DND-41 (cell line): ENCODE results near the gene TMEM151B.

ENCODE experiments used
- ATAC-seq: fragments of 200-7000 bp; cut with Tn5 transposase; 3 replicates; pipeline ENCODE4 v1.9.1; 2021; ENCODE audit warnings: low read depth; ENCODE audit not compliant: insufficient read depth
- DNase-seq: peaks from one replicate; pipeline ENCODE4 v3.0.0-alpha.2; 2020
- H2AFZ ChIP-seq: 2 replicates; pipeline ENCODE4 v1.6.0; 2012; ENCODE audit warnings: low read depth, low read length
- H3K27ac ChIP-seq: 2 replicates; pipeline ENCODE4 v1.5.1; 2012; ENCODE audit warnings: low read length, inconsistent platforms
- H3K27me3 ChIP-seq: fragments of 200-600 bp; sonication (generic); 2 replicates; pipeline ENCODE4 v1.6.0; 2012; ENCODE audit warnings: low read length, mild to moderate bottlenecking, inconsistent platforms; ENCODE audit not compliant: insufficient read depth, poor library complexity
- H3K36me3 ChIP-seq: 2 replicates; pipeline ENCODE4 v1.5.1; 2012; ENCODE audit warnings: low read length, inconsistent platforms; ENCODE audit not compliant: insufficient read depth
- H3K4me1 ChIP-seq: 2 replicates; pipeline ENCODE4 v1.5.1; 2012; ENCODE audit warnings: mild to moderate bottlenecking, low read length; ENCODE audit not compliant: insufficient read depth
- H3K4me2 ChIP-seq: 2 replicates; pipeline ENCODE4 v1.6.0; 2012; ENCODE audit warnings: mild to moderate bottlenecking, moderate library complexity, low read length, inconsistent platforms; ENCODE audit not compliant: insufficient read depth
- H3K4me3 ChIP-seq, 2 experiments: fragments of 200-600 bp in 1 of 2; shearing (Covaris generic) in 1 of 2; 2 replicates each; pipeline ENCODE4 v1.5.1; 2012 to 2016; ENCODE audit warnings: inconsistent platforms in 2 of 2, low read length in 2 of 2, mild to moderate bottlenecking in 2 of 2, low read depth in 1 of 2, moderate library complexity in 1 of 2
- H3K79me2 ChIP-seq: 2 replicates; pipeline ENCODE4 v1.6.0; 2012; ENCODE audit warnings: low read length, inconsistent platforms; ENCODE audit not compliant: insufficient read depth
- H3K9ac ChIP-seq: 2 replicates; pipeline ENCODE4 v1.6.0; 2012; ENCODE audit warnings: low read depth, mild to moderate bottlenecking, inconsistent platforms, low read length, moderate library complexity
- H3K9me3 ChIP-seq: 2 replicates; pipeline ENCODE4 v1.5.1; 2012; ENCODE audit warnings: low read length, moderate library complexity, mild to moderate bottlenecking, inconsistent platforms; ENCODE audit not compliant: insufficient read depth, severe bottlenecking
- H4K20me1 ChIP-seq: 2 replicates; pipeline ENCODE4 v1.6.0; 2012; ENCODE audit warnings: low read length; ENCODE audit not compliant: insufficient read depth
- CTCF ChIP-seq: IDR thresholded peaks from 2 replicates; pipeline ENCODE4 v1.5.1; 2012; ENCODE audit warnings: borderline replicate concordance, low read length, moderate library complexity, mild to moderate bottlenecking; ENCODE audit not compliant: poor library complexity, severe bottlenecking; ENCODE audit errors: extremely low read depth
- EZH2 ChIP-seq: IDR thresholded peaks from 3 replicates; pipeline ENCODE4 v1.6.1; 2012; ENCODE audit warnings: borderline replicate concordance, low read depth, mild to moderate bottlenecking, moderate library complexity, low read length, inconsistent platforms; ENCODE audit not compliant: severe bottlenecking

The TMEM151B gene

GRCh38 chr6:44258921-44259320 is 11.3 kb upstream of the TMEM151B start:
- ATAC-seq (no peak), DNase-seq (no peak)
- Histone ChIP-seq H3K4me3 (no peak overlapping the region), H4K20me1 (peaks cover 22% of the 10 kb centered on the region), H3K4me2 (no peak overlapping the region), H3K36me3 (peaks cover 59% of the 10 kb centered on the region), H3K27ac (no peak overlapping the region), H2AFZ (no peak overlapping the region), H3K4me1 (peaks cover 51% of the 10 kb centered on the region), H3K79me2 (peaks cover 24% of the 10 kb centered on the region), H3K9ac (no peak overlapping the region), H3K27me3 (no peaks in the 10 kb centered on the region), H3K9me3 (no peaks in the 10 kb centered on the region)
- TF ChIP-seq CTCF (no peak), EZH2 (no peak)

GRCh38 chr6:44260011-44260410 is 10.2 kb upstream of the TMEM151B start:
- no peaks in the 10 kb centered on the region for H3K27me3 ChIP-seq
- H4K20me1 ChIP-seq: peaks cover 21% of the 10 kb centered on the region
- H2AFZ ChIP-seq: no peak overlapping the region
- ATAC-seq (no peak), DNase-seq (no peak)
- no peak overlapping the region for H3K4me2 ChIP-seq
- H3K9me3 ChIP-seq: no peaks in the 10 kb centered on the region
- peaks cover 53% of the 10 kb centered on the region for H3K4me1 ChIP-seq
- H3K4me3 ChIP-seq: no peak overlapping the region
- TF ChIP-seq EZH2 (no peak), CTCF (no peak)
- H3K36me3 ChIP-seq: peaks cover 48% of the 10 kb centered on the region
- H3K27ac ChIP-seq: no peak overlapping the region
- H3K9ac ChIP-seq: no peak overlapping the region
- peaks cover 35% of the 10 kb centered on the region for H3K79me2 ChIP-seq

GRCh38 chr6:44260451-44261297 is 9.6 kb upstream of the TMEM151B start:
- Histone ChIP-seq H3K27ac (no peak overlapping the region), H3K79me2 (peaks cover 35% of the 10 kb centered on the region), H3K36me3 (peaks cover 42% of the 10 kb centered on the region), H3K4me1 (peaks cover 48% of the 10 kb centered on the region), H3K4me3 (no peak overlapping the region), H2AFZ (no peak overlapping the region), H3K27me3 (no peaks in the 10 kb centered on the region), H4K20me1 (peaks cover 19% of the 10 kb centered on the region), H3K9me3 (no peaks in the 10 kb centered on the region), H3K4me2 (no peak overlapping the region), H3K9ac (no peak overlapping the region)
- no peak for DNase-seq
- TF ChIP-seq EZH2 (no peak), CTCF (no peak)
- no peak for ATAC-seq

GRCh38 chr6:44261581-44261980 is 8.7 kb upstream of the TMEM151B start:
- H2AFZ ChIP-seq: no peak overlapping the region

More at GRCh38 chr6:44261581-44261980, 8.7 kb upstream of the TMEM151B start:
- H3K9me3 ChIP-seq: no peaks in the 10 kb centered on the region
- 0 out of 2 replicates have a peak overlapping the region, but pooled peaks have one; percentile 5 for H3K4me2 ChIP-seq
- peaks cover 42% of the 10 kb centered on the region for H3K36me3 ChIP-seq
- peaks cover 30% of the 10 kb centered on the region for H3K79me2 ChIP-seq
- ATAC-seq: no peak
- H3K4me3 ChIP-seq: no peak overlapping the region
- no peaks in the 10 kb centered on the region for H3K27me3 ChIP-seq
- no peak for DNase-seq
- TF ChIP-seq EZH2 (no peak), CTCF (no peak)
- peaks cover 44% of the 10 kb centered on the region for H3K4me1 ChIP-seq
- H3K9ac ChIP-seq: no peak overlapping the region
- no peak overlapping the region for H3K27ac ChIP-seq
- H4K20me1 ChIP-seq: peaks cover 19% of the 10 kb centered on the region
